Esophagus squamous epithelium (tissue), 4 donors: ENCODE results near the gene FAM114A1.

Experiments
- CTCF ChIP-seq, 6 experiments: fragments of 450-650 bp in 4 of 6; fragments of 200-600 bp in 2 of 6; sonication (generic) in 2 of 6; IDR thresholded peaks; one replicate each; pipeline ENCODE4 v1.5.1; 2016 to 2019; ENCODE audit warnings: antibody characterized with exemption in 6 of 6, mild to moderate bottlenecking in 4 of 6, moderate library complexity in 4 of 6
- POLR2A ChIP-seq, 4 donors: fragments of 450-650 bp; IDR thresholded peaks; one replicate each; pipeline ENCODE4 v1.6.1; 2017; ENCODE audit warnings: antibody characterized with exemption in 4 of 4, mild to moderate bottlenecking in 4 of 4, moderate library complexity in 3 of 4

- no peak for TF ChIP-seq CTCF (IDR thresholded peaks at IDR 0.05)
- no peak for TF ChIP-seq POLR2A (IDR thresholded peaks at IDR 0.05)
These were observed 75.7 kb downstream of the FAM114A1 start for GRCh38 chr4:38943343-38943742.
